OCI-LY3 (cell line): Measurements from ENCODE around the gene NRG3.
A peak's percentile ranks its signal among the peaks of the same experiment; 100 is the strongest.

Experiments
- H2AFZ ChIP-seq: fragments of 200-600, 300-600 bp; shearing (Covaris generic); 2 replicates; pipeline ENCODE4 v1.6.0; 2014; ENCODE audit warnings: antibody characterized with exemption, low read depth, low read length
- H3K27ac ChIP-seq: fragments of 200-600, 300-600 bp; sonication (generic); 2 replicates; pipeline ENCODE4 v1.5.1; 2014; ENCODE audit warnings: mild to moderate bottlenecking, low read length, moderate library complexity, mixed read lengths
- H3K27me3 ChIP-seq: fragments of 200-600, 300-600 bp; sonication (generic); 2 replicates; pipeline ENCODE4 v1.6.1; 2014; ENCODE audit warnings: low read depth, low read length, mixed read lengths
- H3K36me3 ChIP-seq: fragments of 200-600, 300-600 bp; sonication (generic); replicated peaks from 2 replicates; pipeline ENCODE3; 2014; ENCODE audit warnings: low read depth, low read length, mixed read lengths
- H3K4me1 ChIP-seq: fragments of 300-600, 200-600 bp; sonication (generic); 2 replicates; pipeline ENCODE4 v1.6.1; 2014; ENCODE audit warnings: low read length, mixed read lengths
- H3K4me2 ChIP-seq: fragments of 200-600, 300-600 bp; sonication (generic); 2 replicates; pipeline ENCODE4 v1.6.1; 2014; ENCODE audit warnings: low read length, mixed read lengths
- H3K4me3 ChIP-seq: fragments of 300-600, 200-600 bp; sonication (generic); 2 replicates; pipeline ENCODE4 v1.5.1; 2014; ENCODE audit warnings: antibody characterized with exemption, mild to moderate bottlenecking, low read length, moderate library complexity
- H3K79me2 ChIP-seq: fragments of 300-600, 200-600 bp; shearing (Covaris generic); 2 replicates; pipeline ENCODE4 v1.6.1; 2014; ENCODE audit warnings: mild to moderate bottlenecking, low read length, mixed read lengths
- H3K9ac ChIP-seq: fragments of 300-600, 200-600 bp; shearing (Covaris generic); 2 replicates; pipeline ENCODE4 v1.6.0; 2014; ENCODE audit warnings: mild to moderate bottlenecking, low read length, moderate library complexity
- H3K9me3 ChIP-seq: fragments of 200-600, 300-600 bp; shearing (Covaris generic); 2 replicates; pipeline ENCODE4 v1.6.1; 2014; ENCODE audit warnings: low read length, mixed read lengths; ENCODE audit not compliant: insufficient read depth
- H4K20me1 ChIP-seq: fragments of 200-600, 300-600 bp; sonication (generic); 2 replicates; pipeline ENCODE4 v1.6.1; 2016; ENCODE audit warnings: low read length, mixed read lengths; ENCODE audit not compliant: insufficient read depth
- EZH2phosphoT487 ChIP-seq: fragments of 200-600 bp; shearing (Covaris generic); IDR thresholded peaks from 2 replicates; pipeline ENCODE4 v1.6.1; 2018; ENCODE audit warnings: antibody characterized with exemption, mixed run types, low read depth
- TF ChIP-seq, protein P1 (sequence below): fragments of 200-600, 300-600 bp; sonication (generic); IDR thresholded peaks from 2 replicates; pipeline ENCODE4 v1.5.1; 2014; ENCODE audit warnings: antibody characterized with exemption, low read length, low read depth

The NRG3 gene

DNA sequence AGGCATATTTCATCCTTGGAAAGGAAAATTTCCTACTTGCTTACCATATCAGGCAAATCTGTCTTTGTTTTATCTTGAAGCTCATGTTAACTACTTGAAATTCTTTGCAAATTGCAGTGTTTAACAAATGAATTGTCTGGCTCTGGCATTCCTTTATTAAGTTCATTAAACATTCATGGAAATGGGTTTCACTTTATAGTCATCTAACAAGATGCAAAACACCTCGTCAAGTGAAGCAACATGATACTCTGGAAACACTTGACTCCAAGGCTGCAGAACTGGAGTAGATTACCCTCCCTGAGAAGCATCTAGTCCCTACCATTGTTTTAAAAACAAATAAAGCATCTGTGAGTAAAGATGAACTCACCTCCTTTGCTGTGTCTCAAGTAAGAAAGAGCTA lies 1086.9 kb downstream of the NRG3 start:
- TF ChIP-seq EZH2phosphoT487 = no peak
- TF ChIP-seq, protein P1, sequence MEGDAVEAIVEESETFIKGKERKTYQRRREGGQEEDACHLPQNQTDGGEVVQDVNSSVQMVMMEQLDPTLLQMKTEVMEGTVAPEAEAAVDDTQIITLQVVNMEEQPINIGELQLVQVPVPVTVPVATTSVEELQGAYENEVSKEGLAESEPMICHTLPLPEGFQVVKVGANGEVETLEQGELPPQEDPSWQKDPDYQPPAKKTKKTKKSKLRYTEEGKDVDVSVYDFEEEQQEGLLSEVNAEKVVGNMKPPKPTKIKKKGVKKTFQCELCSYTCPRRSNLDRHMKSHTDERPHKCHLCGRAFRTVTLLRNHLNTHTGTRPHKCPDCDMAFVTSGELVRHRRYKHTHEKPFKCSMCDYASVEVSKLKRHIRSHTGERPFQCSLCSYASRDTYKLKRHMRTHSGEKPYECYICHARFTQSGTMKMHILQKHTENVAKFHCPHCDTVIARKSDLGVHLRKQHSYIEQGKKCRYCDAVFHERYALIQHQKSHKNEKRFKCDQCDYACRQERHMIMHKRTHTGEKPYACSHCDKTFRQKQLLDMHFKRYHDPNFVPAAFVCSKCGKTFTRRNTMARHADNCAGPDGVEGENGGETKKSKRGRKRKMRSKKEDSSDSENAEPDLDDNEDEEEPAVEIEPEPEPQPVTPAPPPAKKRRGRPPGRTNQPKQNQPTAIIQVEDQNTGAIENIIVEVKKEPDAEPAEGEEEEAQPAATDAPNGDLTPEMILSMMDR = no peak
- H3K4me1 ChIP-seq = no peaks in the 10 kb centered on the region
- H3K79me2 ChIP-seq = no peaks in the 10 kb centered on the region
- no peak overlapping the region for H3K9ac ChIP-seq
- H3K4me2 ChIP-seq = no peak overlapping the region
- no peak overlapping the region for H2AFZ ChIP-seq
- H3K9me3 ChIP-seq = no peaks in the 10 kb centered on the region
- H4K20me1 ChIP-seq = no peaks in the 10 kb centered on the region
- no peaks in the 10 kb centered on the region for H3K36me3 ChIP-seq
- no peak overlapping the region for H3K4me3 ChIP-seq
- H3K27ac ChIP-seq = no peak overlapping the region
- no peaks in the 10 kb centered on the region for H3K27me3 ChIP-seq

DNA sequence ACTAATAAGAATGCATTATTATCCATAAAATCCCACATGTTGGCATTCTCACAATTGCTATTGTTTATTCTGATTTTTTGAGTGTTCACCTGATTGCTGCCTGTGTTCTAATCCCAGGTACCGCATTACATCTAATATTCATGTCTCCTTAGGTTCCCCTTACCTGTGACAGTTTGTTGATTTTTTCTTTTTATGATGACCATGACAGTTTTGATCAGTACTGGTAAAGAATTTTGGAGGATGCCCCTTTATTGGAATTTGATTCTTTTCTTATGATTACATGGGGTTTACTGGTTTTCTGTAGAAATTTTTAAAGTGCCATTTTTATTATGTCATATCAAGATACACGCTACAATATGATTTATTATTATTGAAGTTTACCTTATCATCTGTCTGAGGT lies 1091.1 kb downstream of the NRG3 start:
- Histone ChIP-seq H3K4me3 (no peak overlapping the region), H3K27me3 (no peaks in the 10 kb centered on the region), H3K36me3 (no peaks in the 10 kb centered on the region), H3K4me2 (no peak overlapping the region), H3K9ac (no peak overlapping the region), H3K27ac (no peak overlapping the region), H3K79me2 (no peaks in the 10 kb centered on the region), H3K4me1 (no peaks in the 10 kb centered on the region), H3K9me3 (no peaks in the 10 kb centered on the region), H2AFZ (no peak overlapping the region), H4K20me1 (no peaks in the 10 kb centered on the region)
- no peak for TF ChIP-seq EZH2phosphoT487
- TF ChIP-seq, protein P1 = no peak

DNA sequence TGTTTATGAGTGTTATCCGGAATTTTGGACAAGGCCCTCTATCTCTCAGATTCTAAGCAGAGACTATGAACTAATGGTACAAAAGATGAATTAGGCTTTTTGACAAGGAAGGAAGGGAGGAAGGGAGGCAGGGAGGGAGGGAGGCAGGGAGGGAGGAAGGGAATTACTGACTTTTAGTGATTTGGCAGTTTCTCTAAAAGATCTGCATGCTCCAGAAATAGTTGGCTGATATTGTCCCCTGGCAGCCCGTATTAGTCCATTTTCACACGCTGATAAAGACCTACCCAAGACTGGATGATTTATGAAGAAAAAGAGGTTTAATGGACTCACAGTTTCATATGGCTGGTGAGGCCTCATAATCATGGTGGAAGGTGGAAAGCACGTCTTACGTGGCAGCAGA lies 1093.5 kb downstream of the NRG3 start:
- Histone ChIP-seq H3K4me3 (no peak overlapping the region), H3K79me2 (no peaks in the 10 kb centered on the region), H3K36me3 (no peaks in the 10 kb centered on the region), H4K20me1 (no peaks in the 10 kb centered on the region), H3K9me3 (no peaks in the 10 kb centered on the region), H3K27me3 (no peaks in the 10 kb centered on the region), H3K4me2 (no peak overlapping the region), H3K27ac (no peak overlapping the region), H3K4me1 (no peaks in the 10 kb centered on the region), H3K9ac (no peak overlapping the region), H2AFZ (no peak overlapping the region)
- TF ChIP-seq, protein P1 = no peak
- TF ChIP-seq EZH2phosphoT487 = no peak

DNA sequence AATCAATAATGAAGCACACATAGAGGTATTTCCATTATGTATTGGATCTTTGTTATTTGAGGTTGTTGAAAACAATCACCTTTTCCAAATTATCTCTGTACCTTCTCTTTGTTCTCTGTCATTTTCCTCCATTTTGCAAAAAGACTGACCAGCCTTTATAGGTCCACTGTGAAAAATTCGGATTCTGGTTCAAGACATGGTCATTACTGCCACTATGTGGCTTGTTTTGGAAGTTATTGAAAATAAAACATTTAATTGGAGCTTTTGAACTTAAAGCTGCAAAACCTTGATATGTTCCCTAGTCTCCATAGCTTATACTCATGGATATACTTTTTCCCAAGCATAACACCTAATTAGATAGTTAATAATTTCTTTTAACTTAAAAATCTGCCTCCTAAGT lies 1094.4 kb downstream of the NRG3 start:
- no peak overlapping the region for H3K9ac ChIP-seq
- H2AFZ ChIP-seq = no peak overlapping the region
- no peaks in the 10 kb centered on the region for H4K20me1 ChIP-seq
- no peaks in the 10 kb centered on the region for H3K79me2 ChIP-seq
- TF ChIP-seq EZH2phosphoT487 = no peak
- TF ChIP-seq, protein P1 = peak; percentile 37
- H3K4me1 ChIP-seq = no peaks in the 10 kb centered on the region
- H3K36me3 ChIP-seq = no peaks in the 10 kb centered on the region
- no peaks in the 10 kb centered on the region for H3K9me3 ChIP-seq
- no peak overlapping the region for H3K4me3 ChIP-seq
- no peak overlapping the region for H3K27ac ChIP-seq
- H3K27me3 ChIP-seq = no peaks in the 10 kb centered on the region
- H3K4me2 ChIP-seq = no peak overlapping the region
